ENCODE data around the gene MFSD8.
A peak's percentile ranks its signal among the peaks of the same experiment; 100 is the strongest.

GRCh38 chr4:127985989-127986388 lies 21.0 kb upstream of the MFSD8 start:
- TF ChIP-seq, protein P1, sequence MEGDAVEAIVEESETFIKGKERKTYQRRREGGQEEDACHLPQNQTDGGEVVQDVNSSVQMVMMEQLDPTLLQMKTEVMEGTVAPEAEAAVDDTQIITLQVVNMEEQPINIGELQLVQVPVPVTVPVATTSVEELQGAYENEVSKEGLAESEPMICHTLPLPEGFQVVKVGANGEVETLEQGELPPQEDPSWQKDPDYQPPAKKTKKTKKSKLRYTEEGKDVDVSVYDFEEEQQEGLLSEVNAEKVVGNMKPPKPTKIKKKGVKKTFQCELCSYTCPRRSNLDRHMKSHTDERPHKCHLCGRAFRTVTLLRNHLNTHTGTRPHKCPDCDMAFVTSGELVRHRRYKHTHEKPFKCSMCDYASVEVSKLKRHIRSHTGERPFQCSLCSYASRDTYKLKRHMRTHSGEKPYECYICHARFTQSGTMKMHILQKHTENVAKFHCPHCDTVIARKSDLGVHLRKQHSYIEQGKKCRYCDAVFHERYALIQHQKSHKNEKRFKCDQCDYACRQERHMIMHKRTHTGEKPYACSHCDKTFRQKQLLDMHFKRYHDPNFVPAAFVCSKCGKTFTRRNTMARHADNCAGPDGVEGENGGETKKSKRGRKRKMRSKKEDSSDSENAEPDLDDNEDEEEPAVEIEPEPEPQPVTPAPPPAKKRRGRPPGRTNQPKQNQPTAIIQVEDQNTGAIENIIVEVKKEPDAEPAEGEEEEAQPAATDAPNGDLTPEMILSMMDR (conservative IDR thresholded peaks at IDR 0.05; ENCODE audit: low read depth, low read length) = peak; percentile 25; the same call in 1 of the 2 replicates
- TF ChIP-seq EZH2 (IDR thresholded peaks at IDR 0.05; ENCODE audit: borderline replicate concordance, low read depth, low read length, poor library complexity, severe bottlenecking) = no peak
